Heart left ventricle (tissue), 13 donors: ENCODE results near the gene DCDC2.
"Not testable (repeated sequence)": the region's sequence is repeated elsewhere in the genome, so short reads cannot be mapped to it uniquely, and the experiment has no call there.

Experiments used
- CTCF ChIP-seq, 12 donors: fragments of 200-600 bp; sonication (generic) in 4 of 12; IDR thresholded peaks; one replicate each; pipeline versions ENCODE4 v1.5.0 to v1.8.0; 2018 to 2022; ENCODE audit warnings: antibody characterized with exemption in 12 of 12, mild to moderate bottlenecking in 5 of 12
- POLR2A ChIP-seq, 2 donors: fragments of 450-650 bp; IDR thresholded peaks; one replicate each; pipeline ENCODE4 v1.6.1; 2017; ENCODE audit warnings: antibody characterized with exemption in 2 of 2, mild to moderate bottlenecking in 2 of 2, moderate library complexity in 2 of 2
- donor health status: ischemic (EF 13 %, LVEDD 7.1; RV severe dilation, severe dysfunction).
- donor health status: DM: no; HTN: yes; CAD: no.
- donor health status: DM: no; HTN: no; CAD: no.
- donor health status: ischemic (EF 25% LVEDD 6.9; RV normal size, moderate dysfunction).
- donor health status: ischemic (EF 25% LVEDD 5.7; RV mildly dilated, moderate dysfunction).
- donor health status: ischemic (EF 35%, LVEDD 5.7; RV mildly dilated, moderate dysfunction).
- donor health status: nonischemic (EF 11% LVEDD 7.7; RV severe dilation, severe dysfunction).
- donor health status: DM: yes; HTN: yes; CAD: no.
- donor health status: PGD.
- donor health status: ischemic (EF 29% LVEDD 5.4; RV normal size, mild dysfunction).
- donor health status: nonischemic (EF 23%, LVEDD 6.1; RV moderate dilation, normal function).

- TF ChIP-seq POLR2A, CTCF (IDR thresholded peaks at IDR 0.05): not testable (repeated sequence)
These were observed 25.1 kb upstream of the DCDC2 start for GRCh38 chr6:24382891-24383494.
